GM19099 (cell line): ENCODE measurements around the gene ZBED2.

Experiments used
- POLR2A ChIP-seq: IDR thresholded peaks from 3 replicates; pipeline ENCODE4 v1.6.1; 2011; ENCODE audit warnings: low read depth; ENCODE audit not compliant: insufficient read length; ENCODE audit errors: extremely low read depth

ZBED2 gene

GRCh38 chr3:111589303-111590142, 5.6 kb downstream of the ZBED2 start:
- no peak for TF ChIP-seq POLR2A

GRCh38 chr3:111588527-111588926, 6.6 kb downstream of the ZBED2 start:
- no peak for TF ChIP-seq POLR2A

- no peak for TF ChIP-seq POLR2A
Observed at GRCh38 chr3:111585217-111585616, 9.9 kb downstream of the ZBED2 start.

GRCh38 chr3:111584744-111585143, 10.4 kb downstream of the ZBED2 start:
- no peak for TF ChIP-seq POLR2A

- TF ChIP-seq POLR2A: no peak
Observed at GRCh38 chr3:111582120-111582474, 13.0 kb downstream of the ZBED2 start.

- TF ChIP-seq POLR2A: no peak
Observed at GRCh38 chr3:111581403-111582119, 13.6 kb downstream of the ZBED2 start.

GRCh38 chr3:111579495-111579894, 15.7 kb downstream of the ZBED2 start:
- TF ChIP-seq POLR2A: no peak

- TF ChIP-seq POLR2A: no peak
Observed at GRCh38 chr3:111578867-111579266, 16.3 kb downstream of the ZBED2 start.

GRCh38 chr3:111577798-111578685, 17.1 kb downstream of the ZBED2 start:
- no peak for TF ChIP-seq POLR2A

GRCh38 chr3:111577113-111577512, 18.0 kb downstream of the ZBED2 start:
- TF ChIP-seq POLR2A: no peak

- no peak for TF ChIP-seq POLR2A
Observed at GRCh38 chr3:111571907-111572460, 23.2 kb downstream of the ZBED2 start.

- no peak for TF ChIP-seq POLR2A
Observed at GRCh38 chr3:111571282-111571681, 23.9 kb downstream of the ZBED2 start.

GRCh38 chr3:111570404-111571030, 24.6 kb downstream of the ZBED2 start:
- no peak for TF ChIP-seq POLR2A

- TF ChIP-seq POLR2A: no peak
Observed at GRCh38 chr3:111568911-111569310, 26.2 kb downstream of the ZBED2 start.
